HepG2 (cell line): ENCODE measurements around the gene LMF2. TPM values are rescaled to one million over a fixed set of nuclear protein-coding genes. Genes with fewer than 3 reads are reported as not detected.

Experiments
- AGO1 ChIP-seq: fragments of 200-400 bp; formaldehyde crosslinking; IDR thresholded peaks from 2 replicates; pipeline ENCODE4 v1.6.1; 2017; ENCODE audit warnings: mild to moderate bottlenecking, low read depth, low read length, moderate library complexity; ENCODE audit not compliant: poor library complexity, severe bottlenecking
- FOXC1 ChIP-seq: sonication (generic); formaldehyde crosslinking; IDR thresholded peaks from 2 replicates; pipeline ENCODE4 v1.8.0; 2022; ENCODE audit warnings: mild to moderate bottlenecking, missing genetic modification reagents, borderline replicate concordance
- HDAC6 ChIP-seq: fragments of 200-600 bp; sonication (generic); IDR thresholded peaks from 2 replicates; pipeline ENCODE4 v1.7.0; 2017; ENCODE audit warnings: mild to moderate bottlenecking, antibody characterized with exemption, low read length, low read depth
- MED8 ChIP-seq: sonication (generic); formaldehyde crosslinking; IDR thresholded peaks from 2 replicates; pipeline ENCODE4 v1.8.1; 2023; ENCODE audit warnings: mild to moderate bottlenecking, missing genetic modification reagents; ENCODE audit not compliant: insufficient replicate concordance
- MXD4 ChIP-seq: IDR thresholded peaks from 2 replicates; pipeline ENCODE4 v1.6.1; 2016; ENCODE audit warnings: mild to moderate bottlenecking, missing biosample characterization, missing genetic modification reagents
- NFKB2 ChIP-seq: sonication (generic); formaldehyde crosslinking; IDR thresholded peaks from 2 replicates; pipeline ENCODE4 v1.4.0; 2020; ENCODE audit warnings: missing genetic modification reagents, borderline replicate concordance
- RARA ChIP-seq: IDR thresholded peaks from 2 replicates; pipeline ENCODE4 v1.6.1; 2016; ENCODE audit warnings: missing genetic modification reagents, missing compliant biosample characterization
- SAFB2 ChIP-seq: sonication (generic); formaldehyde crosslinking; IDR thresholded peaks from 2 replicates; pipeline ENCODE4 v1.5.1; 2020; ENCODE audit warnings: missing genetic modification reagents, low read depth, mild to moderate bottlenecking, borderline replicate concordance
- SNAI1 ChIP-seq: sonication (generic); formaldehyde crosslinking; IDR thresholded peaks from 2 replicates; pipeline ENCODE4 v1.5.0; 2020; ENCODE audit warnings: mild to moderate bottlenecking, missing genetic modification reagents, borderline replicate concordance
- SSRP1 ChIP-seq: IDR thresholded peaks from 2 replicates; pipeline ENCODE4 v1.6.1; 2016; ENCODE audit warnings: control low read depth
- ZFP90 ChIP-seq: sonication (generic); formaldehyde crosslinking; IDR thresholded peaks from 2 replicates; pipeline ENCODE4 v1.8.0; 2022; ENCODE audit warnings: missing genetic modification reagents, mild to moderate bottlenecking, inconsistent platforms, borderline replicate concordance
- ZNF256 ChIP-seq: sonication (generic); formaldehyde crosslinking; conservative IDR thresholded peaks from 2 replicates; pipeline ENCODE4 v1.4.0; 2020; ENCODE audit warnings: missing genetic modification reagents
- ZNF317 ChIP-seq: sonication (generic); formaldehyde crosslinking; IDR thresholded peaks from 2 replicates; pipeline ENCODE4 v1.5.0; 2020; ENCODE audit warnings: mild to moderate bottlenecking, missing genetic modification reagents
- ZNF432 ChIP-seq: sonication (generic); formaldehyde crosslinking; IDR thresholded peaks from 2 replicates; pipeline ENCODE4 v1.5.0; 2020; ENCODE audit warnings: missing genetic modification reagents, mild to moderate bottlenecking, borderline replicate concordance
- polyA plus RNA-seq, 8 experiments: library from polyadenylated mRNA; depleted of rRNA in 3 of 8; stranded (reverse) in 7 of 8; unstranded in 1 of 8; fragments of >200 nt; fragmentation: Illumina TruSeq in 4 of 8; extraction: Trizol in 4 of 8; gene quantifications; 2 replicates each; pipeline versions ENCODE4 v1.2.1 to v1.2.3, GENCODE V29; 2011 to 2016; ENCODE audit warnings: low read depth in 4 of 8, missing spikeins in 1 of 8, mixed read lengths in 1 of 8; ENCODE audit not compliant: insufficient read depth in 1 of 8
- total RNA-seq, 5 experiments: library from RNA; depleted of rRNA; stranded (reverse); fragments of >200 nt; fragmentation: Illumina TruSeq; extraction: Trizol; gene quantifications; 2 replicates each; pipeline ENCODE4 v1.2.3, GENCODE V29; 2016; ENCODE audit warnings: low read depth in 1 of 5
- TF ChIP-seq, protein P1 (sequence below): sonication (generic); formaldehyde crosslinking; IDR thresholded peaks from 2 replicates; pipeline ENCODE4 v1.8.1; 2023; ENCODE audit warnings: mild to moderate bottlenecking, moderate library complexity, missing genetic modification reagents
- TF ChIP-seq, protein P2 (sequence below): sonication (generic); formaldehyde crosslinking; conservative IDR thresholded peaks from 2 replicates; pipeline ENCODE4 v1.8.0; 2022; ENCODE audit warnings: mild to moderate bottlenecking, moderate library complexity, missing genetic modification reagents
- TF ChIP-seq, protein P3 (sequence below): IDR thresholded peaks from 2 replicates; pipeline ENCODE4 v1.6.1; 2016; ENCODE audit warnings: missing compliant biosample characterization, missing genetic modification reagents, borderline replicate concordance
- TF ChIP-seq, protein P4 (sequence below): sonication (generic); formaldehyde crosslinking; conservative IDR thresholded peaks from 2 replicates; pipeline ENCODE4 v1.4.0; 2020; ENCODE audit warnings: missing genetic modification reagents
- TF ChIP-seq, protein P5 (sequence below), 2 experiments: fragments of 450-650 bp in 1 of 2; sonication (generic) in 1 of 2; formaldehyde crosslinking; IDR thresholded peaks; 2 replicates each; pipeline versions ENCODE4 v1.5.0 to v1.8.0; 2020 to 2022; ENCODE audit warnings: mild to moderate bottlenecking in 1 of 2, missing genetic modification reagents in 1 of 2
- TF ChIP-seq, protein P6 (sequence below): sonication (generic); formaldehyde crosslinking; IDR thresholded peaks from 2 replicates; pipeline ENCODE4 v1.4.0; 2020; ENCODE audit warnings: mild to moderate bottlenecking, low read depth, missing genetic modification reagents

LMF2 gene
- total and polyA plus RNA-seq, 2 of the 13 experiments (the other 11 are each of a cell fraction or from before 2014, with no cell fraction given): 23.3 to 30.6 TPM

DNA sequence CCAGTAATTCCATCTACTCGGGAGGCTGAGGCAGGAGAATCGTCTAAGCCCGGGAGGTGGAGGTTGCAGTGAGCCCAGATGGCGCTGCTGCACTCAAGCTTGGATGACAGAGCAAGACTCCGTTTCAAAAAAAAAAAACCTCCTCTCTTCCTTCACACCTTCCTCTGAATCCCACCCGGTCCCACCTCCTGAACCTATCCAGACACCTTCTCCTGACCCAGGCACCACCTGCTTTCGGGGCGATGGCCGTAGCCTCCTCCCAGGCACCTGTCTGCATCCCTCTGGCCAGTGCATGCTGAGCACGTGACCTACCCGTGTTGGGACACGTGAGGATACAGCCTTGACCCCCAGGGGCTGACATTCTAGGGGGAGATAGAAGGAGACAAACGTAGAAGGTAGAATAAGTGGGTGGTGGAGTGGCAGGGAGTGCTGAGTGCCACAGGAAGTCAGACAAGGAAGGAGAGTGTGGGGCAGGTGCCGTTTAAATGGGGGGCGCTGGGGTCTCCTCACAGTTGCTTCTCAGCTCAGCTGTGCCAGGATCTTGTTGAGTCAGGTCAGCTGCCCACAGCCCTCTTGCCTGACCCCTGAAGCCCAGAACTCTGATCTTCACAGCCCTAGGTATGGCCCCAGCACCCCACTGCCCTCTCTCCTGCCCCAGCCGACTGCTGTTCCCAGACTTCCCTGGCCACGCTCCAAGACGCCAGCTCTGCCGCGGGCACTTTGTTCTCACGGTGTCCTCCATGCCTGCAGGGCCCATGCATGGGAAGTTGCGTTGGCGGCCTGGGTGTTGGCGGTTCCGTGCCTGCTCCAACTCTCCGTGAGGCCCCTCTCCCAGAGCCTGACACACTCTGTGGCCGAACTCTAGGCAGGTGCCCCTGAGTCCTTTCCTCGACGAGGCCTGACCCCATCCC lies 22.0 kb downstream of the LMF2 start (continued):
- TF ChIP-seq SAFB2: no peak
- TF ChIP-seq, protein P1, sequence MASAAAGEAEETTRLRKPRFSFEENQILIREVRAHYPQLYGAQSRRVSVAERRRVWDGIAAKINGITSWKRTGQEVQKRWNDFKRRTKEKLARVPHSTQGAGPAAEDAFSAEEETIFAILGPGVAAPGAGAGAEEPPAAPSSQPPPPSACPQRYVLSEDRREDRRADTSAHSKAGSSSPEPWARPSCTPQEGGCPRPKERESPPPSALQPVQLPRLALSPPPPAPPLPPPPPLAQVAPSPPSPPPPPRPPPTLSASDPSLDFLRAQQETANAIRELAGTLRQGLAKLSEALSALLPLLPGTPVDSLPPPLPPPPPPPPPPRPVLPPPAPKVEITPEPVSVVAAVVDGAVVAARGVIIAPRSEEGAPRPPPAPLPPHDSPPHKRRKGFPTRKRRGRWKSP: no peak; the same call in 1 of the 2 replicates
- TF ChIP-seq MXD4 (CRISPR knock-in tag): no peak; the same call in 1 of the 2 replicates
- TF ChIP-seq ZNF256: no peak
- TF ChIP-seq ZNF317 (CRISPR knock-in tag): no peak
- no peak for TF ChIP-seq NFKB2 (CRISPR knock-in tag)
- TF ChIP-seq, protein P2, sequence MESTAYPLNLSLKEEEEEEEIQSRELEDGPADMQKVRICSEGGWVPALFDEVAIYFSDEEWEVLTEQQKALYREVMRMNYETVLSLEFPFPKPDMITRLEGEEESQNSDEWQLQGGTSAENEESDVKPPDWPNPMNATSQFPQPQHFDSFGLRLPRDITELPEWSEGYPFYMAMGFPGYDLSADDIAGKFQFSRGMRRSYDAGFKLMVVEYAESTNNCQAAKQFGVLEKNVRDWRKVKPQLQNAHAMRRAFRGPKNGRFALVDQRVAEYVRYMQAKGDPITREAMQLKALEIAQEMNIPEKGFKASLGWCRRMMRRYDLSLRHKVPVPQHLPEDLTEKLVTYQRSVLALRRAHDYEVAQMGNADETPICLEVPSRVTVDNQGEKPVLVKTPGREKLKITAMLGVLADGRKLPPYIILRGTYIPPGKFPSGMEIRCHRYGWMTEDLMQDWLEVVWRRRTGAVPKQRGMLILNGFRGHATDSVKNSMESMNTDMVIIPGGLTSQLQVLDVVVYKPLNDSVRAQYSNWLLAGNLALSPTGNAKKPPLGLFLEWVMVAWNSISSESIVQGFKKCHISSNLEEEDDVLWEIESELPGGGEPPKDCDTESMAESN: 0 out of 2 replicates have a peak, but pooled peaks have one; percentile 58
- TF ChIP-seq, protein P3, sequence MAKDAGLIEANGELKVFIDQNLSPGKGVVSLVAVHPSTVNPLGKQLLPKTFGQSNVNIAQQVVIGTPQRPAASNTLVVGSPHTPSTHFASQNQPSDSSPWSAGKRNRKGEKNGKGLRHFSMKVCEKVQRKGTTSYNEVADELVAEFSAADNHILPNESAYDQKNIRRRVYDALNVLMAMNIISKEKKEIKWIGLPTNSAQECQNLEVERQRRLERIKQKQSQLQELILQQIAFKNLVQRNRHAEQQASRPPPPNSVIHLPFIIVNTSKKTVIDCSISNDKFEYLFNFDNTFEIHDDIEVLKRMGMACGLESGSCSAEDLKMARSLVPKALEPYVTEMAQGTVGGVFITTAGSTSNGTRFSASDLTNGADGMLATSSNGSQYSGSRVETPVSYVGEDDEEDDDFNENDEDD (CRISPR knock-in tag): peak; percentile 46; the same call in 1 of the 2 replicates
- TF ChIP-seq, protein P4, sequence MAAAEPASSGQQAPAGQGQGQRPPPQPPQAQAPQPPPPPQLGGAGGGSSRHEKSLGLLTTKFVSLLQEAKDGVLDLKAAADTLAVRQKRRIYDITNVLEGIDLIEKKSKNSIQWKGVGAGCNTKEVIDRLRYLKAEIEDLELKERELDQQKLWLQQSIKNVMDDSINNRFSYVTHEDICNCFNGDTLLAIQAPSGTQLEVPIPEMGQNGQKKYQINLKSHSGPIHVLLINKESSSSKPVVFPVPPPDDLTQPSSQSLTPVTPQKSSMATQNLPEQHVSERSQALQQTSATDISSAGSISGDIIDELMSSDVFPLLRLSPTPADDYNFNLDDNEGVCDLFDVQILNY (CRISPR knock-in tag): no peak
- TF ChIP-seq SSRP1 (CRISPR knock-in tag): peak; percentile 89
- TF ChIP-seq FOXC1 (CRISPR knock-in tag): peak; percentile 85; the same call in 1 of the 2 replicates
- TF ChIP-seq ZNF432 (CRISPR knock-in tag): no peak
- TF ChIP-seq, protein P5, sequence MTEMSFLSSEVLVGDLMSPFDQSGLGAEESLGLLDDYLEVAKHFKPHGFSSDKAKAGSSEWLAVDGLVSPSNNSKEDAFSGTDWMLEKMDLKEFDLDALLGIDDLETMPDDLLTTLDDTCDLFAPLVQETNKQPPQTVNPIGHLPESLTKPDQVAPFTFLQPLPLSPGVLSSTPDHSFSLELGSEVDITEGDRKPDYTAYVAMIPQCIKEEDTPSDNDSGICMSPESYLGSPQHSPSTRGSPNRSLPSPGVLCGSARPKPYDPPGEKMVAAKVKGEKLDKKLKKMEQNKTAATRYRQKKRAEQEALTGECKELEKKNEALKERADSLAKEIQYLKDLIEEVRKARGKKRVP (CRISPR knock-in tag; IDR thresholded peaks at IDR 0.05): peak in 1 of 2 experiments; percentile 57; a peak in 2 of 4 replicates
- no peak; the same call in 1 of the 2 replicates for TF ChIP-seq ZFP90 (CRISPR knock-in tag)
- TF ChIP-seq, protein P6, sequence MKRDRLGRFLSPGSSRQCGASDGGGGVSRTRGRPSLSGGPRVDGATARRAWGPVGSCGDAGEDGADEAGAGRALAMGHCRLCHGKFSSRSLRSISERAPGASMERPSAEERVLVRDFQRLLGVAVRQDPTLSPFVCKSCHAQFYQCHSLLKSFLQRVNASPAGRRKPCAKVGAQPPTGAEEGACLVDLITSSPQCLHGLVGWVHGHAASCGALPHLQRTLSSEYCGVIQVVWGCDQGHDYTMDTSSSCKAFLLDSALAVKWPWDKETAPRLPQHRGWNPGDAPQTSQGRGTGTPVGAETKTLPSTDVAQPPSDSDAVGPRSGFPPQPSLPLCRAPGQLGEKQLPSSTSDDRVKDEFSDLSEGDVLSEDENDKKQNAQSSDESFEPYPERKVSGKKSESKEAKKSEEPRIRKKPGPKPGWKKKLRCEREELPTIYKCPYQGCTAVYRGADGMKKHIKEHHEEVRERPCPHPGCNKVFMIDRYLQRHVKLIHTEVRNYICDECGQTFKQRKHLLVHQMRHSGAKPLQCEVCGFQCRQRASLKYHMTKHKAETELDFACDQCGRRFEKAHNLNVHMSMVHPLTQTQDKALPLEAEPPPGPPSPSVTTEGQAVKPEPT: no peak
- no peak for TF ChIP-seq HDAC6
- no peak; the same call in 1 of the 2 replicates for TF ChIP-seq SNAI1 (CRISPR knock-in tag)
- TF ChIP-seq AGO1: peak; percentile 97
- TF ChIP-seq MED8 (CRISPR knock-in tag): no peak
- TF ChIP-seq RARA: peak; percentile 76
